Occipital lobe (tissue), 2 donors: ENCODE measurements around the gene GTPBP3. TPM values are rescaled to one million over a fixed set of nuclear protein-coding genes. Genes with fewer than 3 reads are reported as not detected.

ENCODE experiments used
- DNase-seq: peaks from one replicate; lab custom pipeline; 2025; lab: John Stamatoyannopoulos, UW
- total RNA-seq: library from RNA; depleted of rRNA; stranded (reverse); fragments of >200 nt; gene quantifications from one replicate; pipeline ENCODE4 v1.2.3, GENCODE V29; 2014

The GTPBP3 gene
- total RNA-seq, 1 donor from 2014 or later, result 23.2 TPM

- DNase-seq, result peak; percentile 99
These were observed 28.0 kb upstream of the GTPBP3 start, which contains the start of gene DDA1 for GRCh38 chr19:17309198-17309964. TSS of gene DDA1 (plus strand) at chr19:17309563. CDS start at chr19:17309655, 92 bp downstream.

GRCh38 chr19:17309965-17310461 lies 27.3 kb upstream of the GTPBP3 start:
- DNase-seq, result no peak

GRCh38 chr19:17311455-17312188 lies 25.7 kb upstream of the GTPBP3 start:
- DNase-seq, result no peak

GRCh38 chr19:17312189-17313113 lies 24.9 kb upstream of the GTPBP3 start:
- no peak for DNase-seq

- DNase-seq, result no peak
These were observed 23.3 kb upstream of the GTPBP3 start for GRCh38 chr19:17314007-17314593.

GRCh38 chr19:17318966-17319365 lies 18.4 kb upstream of the GTPBP3 start:
- no peak for DNase-seq

- DNase-seq, result no peak
These were observed 17.7 kb upstream of the GTPBP3 start for GRCh38 chr19:17319473-17320238.

GRCh38 chr19:17320435-17320834 lies 16.9 kb upstream of the GTPBP3 start:
- DNase-seq, result no peak

- DNase-seq, result no peak
These were observed 15.5 kb upstream of the GTPBP3 start for GRCh38 chr19:17321655-17322489.

- no peak for DNase-seq
These were observed 14.5 kb upstream of the GTPBP3 start for GRCh38 chr19:17322854-17323253.

GRCh38 chr19:17323300-17323963 lies 13.9 kb upstream of the GTPBP3 start:
- DNase-seq, result no peak

GRCh38 chr19:17323964-17324332 lies 13.4 kb upstream of the GTPBP3 start:
- no peak for DNase-seq

GRCh38 chr19:17324357-17325114 lies 12.8 kb upstream of the GTPBP3 start:
- no peak for DNase-seq

GRCh38 chr19:17325133-17325532 lies 12.2 kb upstream of the GTPBP3 start:
- DNase-seq, result no peak

GRCh38 chr19:17325881-17326594 lies 11.3 kb upstream of the GTPBP3 start:
- peak; percentile 26 for DNase-seq

- no peak for DNase-seq
These were observed 10.8 kb upstream of the GTPBP3 start for GRCh38 chr19:17326595-17326966.

- DNase-seq, result no peak
These were observed 10.2 kb upstream of the GTPBP3 start for GRCh38 chr19:17327068-17327653.
